ENCODE data around the gene ARL17B.
"Not testable (repeated sequence)": the region's sequence is repeated elsewhere in the genome, so short reads cannot be mapped to it uniquely, and the experiment has no call there.

GRCh38 chr17:46361145-46361735 is 326 bp downstream of the ARL17B start:
- TF ChIP-seq EZH2 (IDR thresholded peaks at IDR 0.05; ENCODE audit: low read depth), result not testable (repeated sequence)
- TF ChIP-seq, protein P1, sequence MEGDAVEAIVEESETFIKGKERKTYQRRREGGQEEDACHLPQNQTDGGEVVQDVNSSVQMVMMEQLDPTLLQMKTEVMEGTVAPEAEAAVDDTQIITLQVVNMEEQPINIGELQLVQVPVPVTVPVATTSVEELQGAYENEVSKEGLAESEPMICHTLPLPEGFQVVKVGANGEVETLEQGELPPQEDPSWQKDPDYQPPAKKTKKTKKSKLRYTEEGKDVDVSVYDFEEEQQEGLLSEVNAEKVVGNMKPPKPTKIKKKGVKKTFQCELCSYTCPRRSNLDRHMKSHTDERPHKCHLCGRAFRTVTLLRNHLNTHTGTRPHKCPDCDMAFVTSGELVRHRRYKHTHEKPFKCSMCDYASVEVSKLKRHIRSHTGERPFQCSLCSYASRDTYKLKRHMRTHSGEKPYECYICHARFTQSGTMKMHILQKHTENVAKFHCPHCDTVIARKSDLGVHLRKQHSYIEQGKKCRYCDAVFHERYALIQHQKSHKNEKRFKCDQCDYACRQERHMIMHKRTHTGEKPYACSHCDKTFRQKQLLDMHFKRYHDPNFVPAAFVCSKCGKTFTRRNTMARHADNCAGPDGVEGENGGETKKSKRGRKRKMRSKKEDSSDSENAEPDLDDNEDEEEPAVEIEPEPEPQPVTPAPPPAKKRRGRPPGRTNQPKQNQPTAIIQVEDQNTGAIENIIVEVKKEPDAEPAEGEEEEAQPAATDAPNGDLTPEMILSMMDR (conservative IDR thresholded peaks at IDR 0.05), result not testable (repeated sequence)

All from PC-9 (cell line).